Coronary artery (tissue), 2 donors: ENCODE measurements around the gene RALGPS1.

Experiments
- DNase-seq: peaks from one replicate; pipeline ENCODE4 v3.0.0-alpha.2; 2017; ENCODE audit warnings: low spot score
- H3K27ac ChIP-seq, 2 donors: fragments of 200-600 bp; sonication (generic); one replicate each; pipeline ENCODE4 v1.5.1; 2016 to 2019
- H3K4me3 ChIP-seq: fragments of 200-600 bp; sonication (generic); 2 replicates; pipeline ENCODE4 v1.5.1; 2016; ENCODE audit warnings: mild to moderate bottlenecking, moderate library complexity
- TF ChIP-seq, protein P1 (sequence below): fragments of 200-600 bp; sonication (generic); IDR thresholded peaks from one replicate; pipeline ENCODE4 v1.5.1; 2019; ENCODE audit warnings: antibody characterized with exemption

Gene RALGPS1

DNA sequence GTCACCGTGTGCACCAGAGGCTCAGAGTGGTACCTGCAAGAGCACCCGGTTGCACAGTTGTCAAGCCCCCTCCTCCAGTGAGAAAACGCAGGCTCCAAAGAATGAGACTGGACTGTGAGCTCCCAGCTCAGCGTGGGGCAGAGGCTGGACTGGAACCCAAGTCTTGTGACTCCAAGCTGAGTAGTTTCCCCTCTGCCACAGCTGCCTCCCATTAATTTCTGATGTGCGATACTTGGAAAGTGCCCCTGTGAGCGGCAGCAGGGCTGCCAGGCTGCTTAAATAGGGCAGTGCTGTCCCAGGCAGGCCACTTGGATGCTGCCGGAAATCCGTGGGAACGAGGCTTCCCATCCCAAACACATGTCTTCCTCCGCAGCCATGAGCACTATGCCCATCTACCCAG is 270.1 kb downstream of the RALGPS1 start:
- DNase-seq: no peak

DNA sequence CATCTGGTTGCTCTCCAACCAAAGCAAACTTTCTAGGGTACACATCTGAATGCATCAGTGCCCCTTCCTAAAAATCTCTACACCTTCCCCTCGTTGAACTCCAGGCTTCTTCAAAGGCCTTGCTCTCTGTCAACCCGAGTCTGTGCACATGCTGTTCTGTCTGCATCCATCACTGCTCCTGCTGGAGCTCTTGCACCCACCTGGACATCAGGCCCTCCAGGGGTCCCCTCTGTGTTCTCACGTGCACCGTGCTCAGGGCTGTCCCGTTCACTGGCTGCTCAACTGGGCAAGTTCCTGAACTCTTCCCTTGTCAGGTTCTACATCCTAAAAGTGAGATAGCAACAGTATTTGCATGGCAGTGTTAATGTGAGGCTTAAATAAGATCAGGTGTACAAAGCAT is 270.6 kb downstream of the RALGPS1 start:
- Histone ChIP-seq H3K4me3 (no peak overlapping the region), H3K27ac (peak overlapping the region; percentile 85 to 89)
- DNase-seq: no peak
- TF ChIP-seq, protein P1, sequence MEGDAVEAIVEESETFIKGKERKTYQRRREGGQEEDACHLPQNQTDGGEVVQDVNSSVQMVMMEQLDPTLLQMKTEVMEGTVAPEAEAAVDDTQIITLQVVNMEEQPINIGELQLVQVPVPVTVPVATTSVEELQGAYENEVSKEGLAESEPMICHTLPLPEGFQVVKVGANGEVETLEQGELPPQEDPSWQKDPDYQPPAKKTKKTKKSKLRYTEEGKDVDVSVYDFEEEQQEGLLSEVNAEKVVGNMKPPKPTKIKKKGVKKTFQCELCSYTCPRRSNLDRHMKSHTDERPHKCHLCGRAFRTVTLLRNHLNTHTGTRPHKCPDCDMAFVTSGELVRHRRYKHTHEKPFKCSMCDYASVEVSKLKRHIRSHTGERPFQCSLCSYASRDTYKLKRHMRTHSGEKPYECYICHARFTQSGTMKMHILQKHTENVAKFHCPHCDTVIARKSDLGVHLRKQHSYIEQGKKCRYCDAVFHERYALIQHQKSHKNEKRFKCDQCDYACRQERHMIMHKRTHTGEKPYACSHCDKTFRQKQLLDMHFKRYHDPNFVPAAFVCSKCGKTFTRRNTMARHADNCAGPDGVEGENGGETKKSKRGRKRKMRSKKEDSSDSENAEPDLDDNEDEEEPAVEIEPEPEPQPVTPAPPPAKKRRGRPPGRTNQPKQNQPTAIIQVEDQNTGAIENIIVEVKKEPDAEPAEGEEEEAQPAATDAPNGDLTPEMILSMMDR: no peak

More for the DNA sequence above, 270.1 kb downstream of the RALGPS1 start:
- Histone ChIP-seq H3K27ac (peak overlapping the region in 1 of 2 donors; percentile 85), H3K4me3 (no peak overlapping the region)
- TF ChIP-seq, protein P1: no peak

- TF ChIP-seq, protein P1: no peak
- peak; percentile 99 for DNase-seq
- Histone ChIP-seq H3K4me3 (peak overlapping the region; percentile 2), H3K27ac (peak overlapping the region; percentile 85 to 89)
These were observed 271.6 kb downstream of the RALGPS1 start for GRCh38 chr9:127185931-127186781.

DNA sequence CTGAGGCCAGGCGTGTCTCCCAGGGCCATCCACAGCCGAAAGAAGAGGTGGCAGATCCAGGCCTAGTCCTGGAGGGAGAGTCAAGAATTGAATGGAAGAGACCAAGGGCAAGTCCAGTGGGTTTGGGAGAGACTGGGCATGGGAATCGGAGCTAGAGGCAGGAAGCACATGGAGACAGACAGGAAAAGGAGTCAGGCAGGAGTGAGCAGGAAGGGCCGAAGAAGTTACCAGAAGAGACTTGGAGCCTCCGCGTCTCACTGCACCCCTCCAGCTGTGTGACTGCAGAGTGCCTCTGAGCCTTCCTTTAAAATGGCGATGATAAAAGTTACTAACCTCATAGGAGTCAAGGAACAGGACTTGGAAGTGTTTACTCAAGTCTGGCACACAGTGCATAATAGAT is 272.2 kb downstream of the RALGPS1 start:
- H3K27ac ChIP-seq: peak overlapping the region; percentile 85 to 89
- H3K4me3 ChIP-seq: peak overlapping the region; percentile 2
- TF ChIP-seq, protein P1: no peak
- no peak for DNase-seq

DNA sequence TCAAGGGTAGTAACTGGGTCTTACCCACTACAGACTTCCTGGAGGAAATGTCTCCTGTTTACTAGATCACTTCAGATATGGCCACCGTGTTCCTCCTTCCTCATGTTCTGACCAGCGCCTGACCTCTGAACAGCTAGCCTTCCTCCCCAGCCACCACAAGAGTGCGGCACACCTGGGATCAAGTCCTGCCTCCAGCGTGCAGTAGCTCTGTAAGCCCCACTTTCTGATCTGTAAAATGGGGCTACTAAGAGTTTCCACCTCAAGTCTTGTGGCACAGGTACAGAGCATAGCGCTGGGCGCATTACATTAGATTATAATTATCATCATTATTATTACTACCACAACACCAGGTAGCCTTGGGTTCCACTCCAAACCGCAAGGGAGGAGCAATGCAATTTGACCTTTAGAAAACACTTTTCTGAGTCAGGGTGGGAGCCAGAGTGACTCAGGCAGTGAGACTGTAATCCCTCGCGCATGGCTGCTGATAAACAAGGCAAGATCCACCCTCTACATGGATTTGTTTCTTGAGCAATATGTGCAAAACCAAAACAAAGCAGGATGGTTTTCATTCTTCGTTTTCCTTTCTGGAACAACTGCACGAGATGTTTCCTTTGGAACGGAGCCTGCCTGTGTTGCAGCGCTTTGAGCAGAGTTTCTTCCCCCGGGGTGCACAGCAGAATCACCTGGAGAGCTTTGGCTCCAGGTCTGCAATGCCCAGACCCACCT is 272.8 kb downstream of the RALGPS1 start:
- peak; percentile 92 for DNase-seq
- Histone ChIP-seq H3K4me3 (peak overlapping the region; percentile 2), H3K27ac (peak overlapping the region; percentile 85 to 89)
- TF ChIP-seq, protein P1: no peak

- no peak overlapping the region for H3K4me3 ChIP-seq
- TF ChIP-seq, protein P1: no peak
- no peak for DNase-seq
- H3K27ac ChIP-seq: peak overlapping the region; percentile 85 to 89
These were observed 273.8 kb downstream of the RALGPS1 start for GRCh38 chr9:127188396-127188795.
